COLO668 (cell line): Measurements from ENCODE around the gene PRKAA2.
A peak's percentile ranks its signal among the peaks of the same experiment; 100 is the strongest.

ENCODE experiments used
- DNase-seq: peaks from one replicate; lab custom pipeline; 2025; ENCODE audit not compliant: unreplicated experiment; lab: John Stamatoyannopoulos, UW

Gene PRKAA2

GRCh38 chr1:56654126-56654923 lies 9.2 kb downstream of the PRKAA2 start:
- DNase-seq: no peak

- DNase-seq: no peak
Measured at GRCh38 chr1:56655991-56656613, 11.0 kb downstream of the PRKAA2 start.

GRCh38 chr1:56658254-56658653 lies 13.1 kb downstream of the PRKAA2 start:
- no peak for DNase-seq

GRCh38 chr1:56660293-56660692 lies 15.2 kb downstream of the PRKAA2 start:
- no peak for DNase-seq

- no peak for DNase-seq
Measured at GRCh38 chr1:56663846-56664245, 18.7 kb downstream of the PRKAA2 start.

- no peak for DNase-seq
Measured at GRCh38 chr1:56665384-56665783, 20.3 kb downstream of the PRKAA2 start.

- no peak for DNase-seq
Measured at GRCh38 chr1:56666112-56666608, 21.0 kb downstream of the PRKAA2 start.

- no peak for DNase-seq
Measured at GRCh38 chr1:56670350-56670749, 25.2 kb downstream of the PRKAA2 start.

- no peak for DNase-seq
Measured at GRCh38 chr1:56671085-56671484, 26.0 kb downstream of the PRKAA2 start.

- no peak for DNase-seq
Measured at GRCh38 chr1:56671542-56671941, 26.4 kb downstream of the PRKAA2 start.

- DNase-seq: no peak
Measured at GRCh38 chr1:56672579-56672978, 27.5 kb downstream of the PRKAA2 start.

GRCh38 chr1:56675763-56676162 lies 30.6 kb downstream of the PRKAA2 start:
- no peak for DNase-seq

GRCh38 chr1:56676571-56677035 lies 31.5 kb downstream of the PRKAA2 start:
- no peak for DNase-seq

GRCh38 chr1:56683569-56683968 lies 38.5 kb downstream of the PRKAA2 start:
- no peak for DNase-seq

GRCh38 chr1:56686169-56686568 lies 41.1 kb downstream of the PRKAA2 start:
- DNase-seq: no peak

- DNase-seq: peak; percentile 33
Measured at GRCh38 chr1:56688522-56689026, 43.5 kb downstream of the PRKAA2 start.

- no peak for DNase-seq
Measured at GRCh38 chr1:56696663-56697062, 51.5 kb downstream of the PRKAA2 start.

- DNase-seq: no peak
Measured at GRCh38 chr1:56703747-56704146, 58.6 kb downstream of the PRKAA2 start.

- no peak for DNase-seq
Measured at GRCh38 chr1:56707379-56707778, 62.3 kb downstream of the PRKAA2 start.

GRCh38 chr1:56709269-56709880 lies 64.3 kb downstream of the PRKAA2 start:
- DNase-seq: no peak

GRCh38 chr1:56709995-56710394 lies 64.9 kb downstream of the PRKAA2 start:
- no peak for DNase-seq

GRCh38 chr1:56710646-56711045 lies 65.5 kb downstream of the PRKAA2 start:
- DNase-seq: no peak
